ENCODE measurements around the gene HAGH.

HAGH gene

GRCh38 chr16:1822801-1823200 is 3.8 kb downstream of the HAGH start:
- no peak for TF ChIP-seq CTCF (IDR thresholded peaks at IDR 0.05; ENCODE audit: low read depth, low read length)
- H3K4me3 ChIP-seq (replicated peaks in 1 of 2; ENCODE audit: low read depth in 2 of 2, low read length in 2 of 2), result no peak overlapping the region
- no peak for DNase-seq (ENCODE audit: low read depth in 2 of 2)

- DNase-seq (ENCODE audit: low read depth in 2 of 2), result no peak
- TF ChIP-seq CTCF (IDR thresholded peaks at IDR 0.05; ENCODE audit: low read depth, low read length), result no peak
- no peak overlapping the region for H3K4me3 ChIP-seq (replicated peaks in 1 of 2; ENCODE audit: low read depth in 2 of 2, low read length in 2 of 2)
Measured at GRCh38 chr16:1821861-1822611, 4.6 kb downstream of the HAGH start.

GRCh38 chr16:1820946-1821290 is 5.7 kb downstream of the HAGH start:
- no peak for DNase-seq (ENCODE audit: low read depth in 2 of 2)
- no peak for TF ChIP-seq CTCF (IDR thresholded peaks at IDR 0.05; ENCODE audit: low read depth, low read length)
- H3K4me3 ChIP-seq (replicated peaks in 1 of 2; ENCODE audit: low read depth in 2 of 2, low read length in 2 of 2), result no peak overlapping the region

- TF ChIP-seq CTCF (IDR thresholded peaks at IDR 0.05; ENCODE audit: low read depth, low read length), result no peak
- no peak overlapping the region for H3K4me3 ChIP-seq (replicated peaks in 1 of 2; ENCODE audit: low read depth in 2 of 2, low read length in 2 of 2)
- no peak for DNase-seq (ENCODE audit: low read depth in 2 of 2)
Measured at GRCh38 chr16:1820096-1820945, 6.3 kb downstream of the HAGH start.

- DNase-seq (ENCODE audit: low read depth in 2 of 2), result no peak
- no peak for TF ChIP-seq CTCF (IDR thresholded peaks at IDR 0.05; ENCODE audit: low read depth, low read length)
- no peak overlapping the region for H3K4me3 ChIP-seq (replicated peaks in 1 of 2; ENCODE audit: low read depth in 2 of 2, low read length in 2 of 2)
Measured at GRCh38 chr16:1819611-1820010, 7.0 kb downstream of the HAGH start.

GRCh38 chr16:1818873-1819525 is 7.6 kb downstream of the HAGH start:
- no peak overlapping the region for H3K4me3 ChIP-seq (replicated peaks in 1 of 2; ENCODE audit: low read depth in 2 of 2, low read length in 2 of 2)
- DNase-seq (ENCODE audit: low read depth in 2 of 2), result no peak
- no peak for TF ChIP-seq CTCF (IDR thresholded peaks at IDR 0.05; ENCODE audit: low read depth, low read length)

All from cardiac fibroblast (primary cell).